Endothelial cell of umbilical vein (primary cell): ENCODE measurements around the gene HSPA12A. TPM values are rescaled to one million over a fixed set of nuclear protein-coding genes. Genes with fewer than 3 reads are reported as not detected.

Experiments used
- BruUV-seq: library from RNA; stranded (reverse); fragments of 400-500 nt; replicated peaks from 2 replicates; lab custom pipeline; 2021; lab: Mats Ljungman, UMichigan
- CTCF ChIA-PET: fragments of 300-600, 350-600 bp; sonication (Branson Sonifier 250); formaldehyde crosslinking; loops from one replicate; lab custom pipeline; 2021; ENCODE audit warnings: antibody characterized with exemption, inconsistent platforms; lab: Charles Lee
- POLR2A ChIA-PET: fragments of 300-600, 350-600 bp; sonication (Branson Sonifier 250); formaldehyde crosslinking; loops from one replicate; lab custom pipeline; 2021; ENCODE audit warnings: antibody characterized with exemption, inconsistent platforms; lab: Charles Lee
- DNase-seq: peaks from one replicate; pipeline ENCODE4 v3.0.0-alpha.2; 2011; ENCODE audit warnings: low read depth, low spot score
- FAIRE-seq: peaks from 2 replicates; lab custom pipeline; 2011; peaks lifted over from hg19 to GRCh38; lab: Jason Lieb, UNC
- H2AFZ ChIP-seq: 2 replicates; pipeline ENCODE4 v1.6.0; 2012; ENCODE audit warnings: low read depth, low read length, control low read depth, inconsistent platforms
- H3K27ac ChIP-seq: 2 replicates; pipeline ENCODE4 v1.5.1; 2011; ENCODE audit warnings: low read depth, mild to moderate bottlenecking, control low read depth, low read length, moderate library complexity; ENCODE audit not compliant: insufficient read depth
- H3K27me3 ChIP-seq, 2 experiments: 2 replicates each; pipeline versions ENCODE4 v1.6.0 to v1.6.1; 2011; ENCODE audit warnings: low read length in 2 of 2, mixed read lengths in 1 of 2; ENCODE audit not compliant: control insufficient read depth in 2 of 2, insufficient read depth in 2 of 2
- H3K36me3 ChIP-seq, 2 experiments: 2 replicates in 1 of 2; 3 replicates in 1 of 2; pipeline ENCODE4 v1.5.1; 2011; ENCODE audit warnings: low read length in 2 of 2, mild to moderate bottlenecking in 1 of 2, moderate library complexity in 1 of 2; ENCODE audit not compliant: control insufficient read depth in 2 of 2, insufficient read depth in 2 of 2; ENCODE audit errors: extremely low read depth in 1 of 2
- H3K4me1 ChIP-seq: 3 replicates; pipeline ENCODE4 v1.5.1; 2011; ENCODE audit warnings: mild to moderate bottlenecking, low read length; ENCODE audit not compliant: control insufficient read depth, insufficient read depth; ENCODE audit errors: extremely low read depth
- H3K4me2 ChIP-seq: 2 replicates; pipeline ENCODE4 v1.6.1; 2011; ENCODE audit warnings: low read length, control low read depth, mixed read lengths; ENCODE audit not compliant: insufficient read depth
- H3K4me3 ChIP-seq, 3 experiments: fragments of 200-600 bp in 1 of 3; sonication (generic), shearing (Covaris generic) in 1 of 3; replicated peaks in 1 of 3; 2 replicates each; pipeline ENCODE4 v1.5.1; 2011 to 2016; ENCODE audit warnings: control low read depth in 3 of 3, low read length in 3 of 3, mild to moderate bottlenecking in 2 of 3, inconsistent platforms in 1 of 3, low read depth in 1 of 3, moderate library complexity in 1 of 3; ENCODE audit not compliant: insufficient read depth in 1 of 3
- H3K79me2 ChIP-seq: 2 replicates; pipeline ENCODE4 v1.6.0; 2012; ENCODE audit warnings: low read length, inconsistent platforms; ENCODE audit not compliant: control insufficient read depth, insufficient read depth
- H3K9ac ChIP-seq: replicated peaks from 2 replicates; pipeline ENCODE3; 2011; ENCODE audit warnings: low read length, control low read depth; ENCODE audit not compliant: insufficient read depth; ENCODE audit errors: extremely low read depth
- H3K9me1 ChIP-seq: replicated peaks from 3 replicates; pipeline ENCODE4 v1.6.0; 2011; ENCODE audit warnings: mild to moderate bottlenecking, low read length; ENCODE audit not compliant: control insufficient read depth, insufficient read depth; ENCODE audit errors: extremely low read depth
- H3K9me3 ChIP-seq: replicated peaks from 2 replicates; pipeline ENCODE4 v1.5.1; 2012; ENCODE audit warnings: low read length, inconsistent platforms; ENCODE audit not compliant: control insufficient read depth, insufficient read depth
- H4K20me1 ChIP-seq: replicated peaks from 2 replicates; pipeline ENCODE3; 2011; ENCODE audit warnings: mild to moderate bottlenecking, low read length; ENCODE audit not compliant: control insufficient read depth, insufficient read depth; ENCODE audit errors: extremely low read depth
- CTCF ChIP-seq, 2 donors: IDR thresholded peaks; 1 replicate in 1 of 2; 2 replicates in 1 of 2; pipeline ENCODE4 v1.5.1; 2011; ENCODE audit warnings: low read length in 2 of 2, mild to moderate bottlenecking in 2 of 2, moderate library complexity in 2 of 2, control low read depth in 1 of 2, inconsistent platforms in 1 of 2, low read depth in 1 of 2; ENCODE audit not compliant: insufficient read depth in 1 of 2; ENCODE audit errors: extremely low read depth in 1 of 2
- EZH2 ChIP-seq: IDR thresholded peaks from 2 replicates; pipeline ENCODE4 v1.6.1; 2012; ENCODE audit warnings: borderline replicate concordance, low read depth, mild to moderate bottlenecking, moderate library complexity, low read length, inconsistent platforms; ENCODE audit not compliant: severe bottlenecking
- GATA2 ChIP-seq: IDR thresholded peaks from 2 replicates; pipeline ENCODE4 v1.7.0; 2011; ENCODE audit warnings: low read depth, mild to moderate bottlenecking, moderate library complexity, mixed read lengths, low read length; ENCODE audit not compliant: insufficient read length, insufficient read depth
- JUN ChIP-seq: IDR thresholded peaks from 2 replicates; pipeline ENCODE4 v1.6.1; 2011; ENCODE audit warnings: borderline replicate concordance, low read depth; ENCODE audit not compliant: insufficient read length, insufficient read depth
- MYC ChIP-seq: IDR thresholded peaks from one replicate; pipeline ENCODE4 v1.6.1; 2011; ENCODE audit warnings: mild to moderate bottlenecking, low read depth, low read length
- POLR2A ChIP-seq: IDR thresholded peaks from 2 replicates; pipeline ENCODE4 v1.6.1; 2012; ENCODE audit warnings: low read depth, mild to moderate bottlenecking, control low read depth, low read length
- POLR2AphosphoS5 ChIP-seq: IDR thresholded peaks from 2 replicates; pipeline ENCODE4 v1.6.1; 2012; ENCODE audit warnings: low read depth, mild to moderate bottlenecking, control low read depth, low read length, moderate library complexity; ENCODE audit not compliant: insufficient read depth
- dilution Hi-C: fragments of 300-500 bp; cut with MboI; formaldehyde crosslinking; loops from one replicate; pipeline ENCODE4 v1.15.0; 2019; ENCODE audit warnings: low sequenced_read_pairs; ENCODE audit not compliant: extremely low pct_ligation_motif_present
- intact Hi-C: fragments of 100-400 bp; cut with micrococcal nuclease; formaldehyde crosslinking; loops from one replicate; pipeline ENCODE4 v1.10.0; 2022
- polyA plus RNA-seq, 4 experiments: library from polyadenylated mRNA; depleted of rRNA in 3 of 4; stranded (reverse) in 3 of 4; unstranded in 1 of 4; fragments of >200 nt; gene quantifications; 2 replicates each; pipeline versions ENCODE4 v1.2.1 to v1.2.3, GENCODE V29; 2011 to 2012; ENCODE audit warnings: missing spikeins in 1 of 4
- total RNA-seq: library from RNA; stranded (reverse); gene quantifications from 2 replicates; pipeline ENCODE4 v1.2.3, GENCODE V29; 2021
- TF ChIP-seq, protein P1 (sequence below): IDR thresholded peaks from 2 replicates; pipeline ENCODE4 v1.6.1; 2011; ENCODE audit not compliant: insufficient read depth, insufficient read length

The HSPA12A gene
- total and polyA plus RNA-seq, 2 donors (not counting 3 experiments of a cell fraction or from before 2014, with no cell fraction given): 0.22 to 0.29 TPM

DNA sequence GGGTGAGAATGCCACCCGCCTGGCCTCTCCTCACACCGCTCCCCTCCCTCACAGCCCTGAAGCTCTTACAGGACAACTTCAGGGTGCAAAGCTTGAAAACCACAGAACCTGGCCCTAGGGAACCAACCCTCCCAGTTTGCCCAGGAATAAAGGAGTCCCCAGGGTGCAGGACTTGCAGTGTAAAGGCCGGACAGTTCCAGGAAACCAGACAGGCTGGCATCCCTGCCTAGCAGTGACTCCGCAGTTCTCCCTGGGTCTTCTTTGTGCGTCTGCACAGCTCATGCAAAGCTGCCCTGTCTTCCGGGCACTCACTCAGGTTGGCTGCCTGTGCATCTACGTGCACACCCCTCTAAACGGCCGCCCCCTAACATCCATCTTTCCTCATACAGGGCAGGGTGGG is 36.1 kb downstream of the HSPA12A start:
- no peak overlapping the region for H3K9ac ChIP-seq
- TF ChIP-seq CTCF (IDR thresholded peaks at IDR 0.05; ENCODE audit: extremely low read depth in 1 of 2, insufficient read depth in 1 of 2, low read depth in 1 of 2, low read length in 2 of 2) (no peak), POLR2AphosphoS5 (no peak), EZH2 (no peak), MYC (no peak), GATA2 (no peak), JUN (no peak), POLR2A (no peak)
- TF ChIP-seq, protein P1, sequence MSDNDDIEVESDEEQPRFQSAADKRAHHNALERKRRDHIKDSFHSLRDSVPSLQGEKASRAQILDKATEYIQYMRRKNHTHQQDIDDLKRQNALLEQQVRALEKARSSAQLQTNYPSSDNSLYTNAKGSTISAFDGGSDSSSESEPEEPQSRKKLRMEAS: no peak
- no peaks in the 10 kb centered on the region for H4K20me1 ChIP-seq
- BruUV-seq: no TSS peak
- FAIRE-seq: no peak
- H3K9me1 ChIP-seq: no peaks in the 10 kb centered on the region
- CTCF ChIA-PET: no interaction called here
- no peaks in the 10 kb centered on the region for H3K79me2 ChIP-seq
- no peaks in the 10 kb centered on the region for H3K4me1 ChIP-seq
- no peaks in the 10 kb centered on the region for H3K36me3 ChIP-seq
- no peaks in the 10 kb centered on the region for H3K9me3 ChIP-seq
- H3K4me3 ChIP-seq: no peak overlapping the region
- H2AFZ ChIP-seq: no peak overlapping the region
- DNase-seq: no peak
- H3K27me3 ChIP-seq: no peaks in the 10 kb centered on the region
- POLR2A ChIA-PET: no interaction called here
- H3K4me2 ChIP-seq: no peak overlapping the region
- H3K27ac ChIP-seq: no peak overlapping the region
- intact Hi-C loops (no loop called here), dilution Hi-C loops (no loop called here)
